Measurements from ENCODE around the gene NAV1.
A peak's percentile ranks its signal among the peaks of the same experiment; 100 is the strongest.

The NAV1 gene

GRCh38 chr1:201553496-201554189, 14.7 kb downstream of the NAV1 start:
- H3K27me3 ChIP-seq (replicated peaks in 2 of 5; ENCODE audit: control insufficient read depth in 4 of 5, insufficient read depth in 5 of 5, low read length in 4 of 5), result no peaks in the 10 kb centered on the region
- ChIA-PET POLR2A (interaction anchor here (0.6 kb wide), 1 partner anchor 56 kb away, joined by 3 read pairs; no protein-coding TSS in a partner anchor), CTCF (interaction anchor here (0.8 to 2.4 kb wide), 8 partner anchors 8 to 252 kb away, joined by 3 to 8 read pairs (median 4); no protein-coding TSS in a partner anchor)
- H3K4me3 ChIP-seq (ENCODE audit: control insufficient read depth in 1 of 7, extremely low read depth in 1 of 7, insufficient read depth in 4 of 7, low read depth in 2 of 7, low read length in 6 of 7), result no peak overlapping the region
- peak in 1 of 3 donors; percentile 59 for DNase-seq
- WGBS (ENCODE audit: insufficient coverage), result 40% methylated on average over 2 of the region's 8 CpGs
- H3K36me3 ChIP-seq (ENCODE audit: control insufficient read depth in 4 of 4, insufficient read depth in 4 of 4, low read length in 3 of 4), result no peaks in the 10 kb centered on the region
- H3K27ac ChIP-seq (ENCODE audit: insufficient read depth in 1 of 2, low read depth in 1 of 2, low read length in 2 of 2, poor library complexity in 1 of 2, severe bottlenecking in 2 of 2), result no peak overlapping the region
- H3K9me3 ChIP-seq (ENCODE audit: control extremely low read depth in 1 of 5, control insufficient read depth in 4 of 5, insufficient read depth in 2 of 5, low read depth in 1 of 5, low read length in 4 of 5), result no peaks in the 10 kb centered on the region
- H3K4me1 ChIP-seq (ENCODE audit: control extremely low read depth in 1 of 4, control insufficient read depth in 4 of 4, insufficient read depth in 4 of 4, low read length in 3 of 4), result peaks cover 6 to 65% (median 57%) of the 10 kb centered on the region in 4 experiments

- no peaks in the 10 kb centered on the region for H3K36me3 ChIP-seq (ENCODE audit: control insufficient read depth in 4 of 4, insufficient read depth in 4 of 4, low read length in 3 of 4)
- H3K4me3 ChIP-seq (ENCODE audit: control insufficient read depth in 1 of 7, extremely low read depth in 1 of 7, insufficient read depth in 4 of 7, low read depth in 2 of 7, low read length in 6 of 7), result no peak overlapping the region
- 48% methylated on average over 10 of the region's 10 CpGs for WGBS (ENCODE audit: insufficient coverage)
- no peaks in the 10 kb centered on the region for H3K27me3 ChIP-seq (replicated peaks in 2 of 5; ENCODE audit: control insufficient read depth in 4 of 5, insufficient read depth in 5 of 5, low read length in 4 of 5)
- peak in 1 of 3 donors; percentile 55 for DNase-seq
- H3K27ac ChIP-seq (ENCODE audit: insufficient read depth in 1 of 2, low read depth in 1 of 2, low read length in 2 of 2, poor library complexity in 1 of 2, severe bottlenecking in 2 of 2), result no peak overlapping the region
- POLR2A ChIA-PET, result interaction anchor here (0.6 kb wide), 1 partner anchor 56 kb away, joined by 3 read pairs; no protein-coding TSS in a partner anchor
- CTCF ChIA-PET, result interaction anchor here (0.9 to 2.4 kb wide), 7 partner anchors 9 to 155 kb away, joined by 3 to 8 read pairs (median 4); no protein-coding TSS in a partner anchor
- peaks cover 6 to 65% (median 57%) of the 10 kb centered on the region in 4 experiments for H3K4me1 ChIP-seq (ENCODE audit: control extremely low read depth in 1 of 4, control insufficient read depth in 4 of 4, insufficient read depth in 4 of 4, low read length in 3 of 4)
- H3K9me3 ChIP-seq (ENCODE audit: control extremely low read depth in 1 of 5, control insufficient read depth in 4 of 5, insufficient read depth in 2 of 5, low read depth in 1 of 5, low read length in 4 of 5), result no peaks in the 10 kb centered on the region
These were observed 15.3 kb downstream of the NAV1 start for GRCh38 chr1:201554190-201554600.

GRCh38 chr1:201554789-201555592, 16.1 kb downstream of the NAV1 start:
- ChIA-PET POLR2A (interaction anchor here (0.5 kb wide), 1 partner anchor 215 kb away, joined by 4 read pairs; no protein-coding TSS in a partner anchor), CTCF (interaction anchor here (0.9 to 8.7 kb wide), 10 partner anchors 9 to 240 kb away, joined by 3 to 197 read pairs (median 6); no protein-coding TSS in a partner anchor)
- Histone ChIP-seq H3K4me3 (ENCODE audit: control insufficient read depth in 1 of 7, extremely low read depth in 1 of 7, insufficient read depth in 4 of 7, low read depth in 2 of 7, low read length in 6 of 7) (peak overlapping the region in 2 of 7 experiments; percentile 12 to 34), H3K9me3 (ENCODE audit: control extremely low read depth in 1 of 5, control insufficient read depth in 4 of 5, insufficient read depth in 2 of 5, low read depth in 1 of 5, low read length in 4 of 5) (no peaks in the 10 kb centered on the region), H3K36me3 (ENCODE audit: control insufficient read depth in 4 of 4, insufficient read depth in 4 of 4, low read length in 3 of 4) (no peaks in the 10 kb centered on the region), H3K27me3 (replicated peaks in 2 of 5; ENCODE audit: control insufficient read depth in 4 of 5, insufficient read depth in 5 of 5, low read length in 4 of 5) (no peaks in the 10 kb centered on the region), H3K4me1 (ENCODE audit: control extremely low read depth in 1 of 4, control insufficient read depth in 4 of 4, insufficient read depth in 4 of 4, low read length in 3 of 4) (peaks cover 6 to 72% (median 59%) of the 10 kb centered on the region in 4 experiments), H3K27ac (ENCODE audit: insufficient read depth in 1 of 2, low read depth in 1 of 2, low read length in 2 of 2, poor library complexity in 1 of 2, severe bottlenecking in 2 of 2) (no peak overlapping the region)
- 89% methylated on average over 6 of the region's 7 CpGs for WGBS (ENCODE audit: insufficient coverage)
- no peak for DNase-seq

GRCh38 chr1:201555593-201555945, 16.6 kb downstream of the NAV1 start:
- peak overlapping the region in 2 of 7 experiments; percentile 12 to 34 for H3K4me3 ChIP-seq (ENCODE audit: control insufficient read depth in 1 of 7, extremely low read depth in 1 of 7, insufficient read depth in 4 of 7, low read depth in 2 of 7, low read length in 6 of 7)
- H3K4me1 ChIP-seq (ENCODE audit: control extremely low read depth in 1 of 4, control insufficient read depth in 4 of 4, insufficient read depth in 4 of 4, low read length in 3 of 4), result peaks cover 6 to 72% (median 59%) of the 10 kb centered on the region in 4 experiments
- 8% methylated on average over 6 of the region's 9 CpGs for WGBS (ENCODE audit: insufficient coverage)
- no peaks in the 10 kb centered on the region for H3K9me3 ChIP-seq (ENCODE audit: control extremely low read depth in 1 of 5, control insufficient read depth in 4 of 5, insufficient read depth in 2 of 5, low read depth in 1 of 5, low read length in 4 of 5)
- no peaks in the 10 kb centered on the region for H3K27me3 ChIP-seq (replicated peaks in 2 of 5; ENCODE audit: control insufficient read depth in 4 of 5, insufficient read depth in 5 of 5, low read length in 4 of 5)
- ChIA-PET CTCF (interaction anchor here (0.9 to 8.7 kb wide), 7 partner anchors 9 to 239 kb away, joined by 3 to 197 read pairs (median 5); no protein-coding TSS in a partner anchor), POLR2A (no interaction called here)
- DNase-seq, result peak; percentile 36 to 82 (median 77)
- no peaks in the 10 kb centered on the region for H3K36me3 ChIP-seq (ENCODE audit: control insufficient read depth in 4 of 4, insufficient read depth in 4 of 4, low read length in 3 of 4)
- H3K27ac ChIP-seq (ENCODE audit: insufficient read depth in 1 of 2, low read depth in 1 of 2, low read length in 2 of 2, poor library complexity in 1 of 2, severe bottlenecking in 2 of 2), result no peak overlapping the region

- POLR2A ChIA-PET, result interaction anchor here (0.8 kb wide), 1 partner anchor 119 kb away, joined by 3 read pairs; no protein-coding TSS in a partner anchor
- peak; percentile 26 to 67 (median 58) for DNase-seq
- no peaks in the 10 kb centered on the region for H3K9me3 ChIP-seq (ENCODE audit: control extremely low read depth in 1 of 5, control insufficient read depth in 4 of 5, insufficient read depth in 2 of 5, low read depth in 1 of 5, low read length in 4 of 5)
- peak overlapping the region in 1 of 7 experiments; percentile 32 for H3K4me3 ChIP-seq (ENCODE audit: control insufficient read depth in 1 of 7, extremely low read depth in 1 of 7, insufficient read depth in 4 of 7, low read depth in 2 of 7, low read length in 6 of 7)
- H3K36me3 ChIP-seq (ENCODE audit: control insufficient read depth in 4 of 4, insufficient read depth in 4 of 4, low read length in 3 of 4), result no peaks in the 10 kb centered on the region
- CTCF ChIA-PET, result interaction anchor here (0.9 to 8.7 kb wide), 9 partner anchors 10 to 254 kb away, joined by 3 to 197 read pairs (median 5); no protein-coding TSS in a partner anchor
- peaks cover 6 to 71% (median 56%) of the 10 kb centered on the region in 4 experiments for H3K4me1 ChIP-seq (ENCODE audit: control extremely low read depth in 1 of 4, control insufficient read depth in 4 of 4, insufficient read depth in 4 of 4, low read length in 3 of 4)
- no peaks in the 10 kb centered on the region for H3K27me3 ChIP-seq (replicated peaks in 2 of 5; ENCODE audit: control insufficient read depth in 4 of 5, insufficient read depth in 5 of 5, low read length in 4 of 5)
- WGBS (ENCODE audit: insufficient coverage), result 22% methylated on average over 3 of the region's 5 CpGs
- H3K27ac ChIP-seq (ENCODE audit: insufficient read depth in 1 of 2, low read depth in 1 of 2, low read length in 2 of 2, poor library complexity in 1 of 2, severe bottlenecking in 2 of 2), result no peak overlapping the region
These were observed 18.1 kb downstream of the NAV1 start for GRCh38 chr1:201556841-201557571.

GRCh38 chr1:201557572-201557958, 18.6 kb downstream of the NAV1 start:
- Histone ChIP-seq H3K4me1 (ENCODE audit: control extremely low read depth in 1 of 4, control insufficient read depth in 4 of 4, insufficient read depth in 4 of 4, low read length in 3 of 4) (peaks cover 6 to 67% (median 54%) of the 10 kb centered on the region in 4 experiments), H3K27ac (ENCODE audit: insufficient read depth in 1 of 2, low read depth in 1 of 2, low read length in 2 of 2, poor library complexity in 1 of 2, severe bottlenecking in 2 of 2) (no peak overlapping the region), H3K4me3 (ENCODE audit: control insufficient read depth in 1 of 7, extremely low read depth in 1 of 7, insufficient read depth in 4 of 7, low read depth in 2 of 7, low read length in 6 of 7) (no peak overlapping the region), H3K9me3 (ENCODE audit: control extremely low read depth in 1 of 5, control insufficient read depth in 4 of 5, insufficient read depth in 2 of 5, low read depth in 1 of 5, low read length in 4 of 5) (no peaks in the 10 kb centered on the region), H3K36me3 (ENCODE audit: control insufficient read depth in 4 of 4, insufficient read depth in 4 of 4, low read length in 3 of 4) (no peaks in the 10 kb centered on the region), H3K27me3 (replicated peaks in 2 of 5; ENCODE audit: control insufficient read depth in 4 of 5, insufficient read depth in 5 of 5, low read length in 4 of 5) (no peaks in the 10 kb centered on the region)
- WGBS (ENCODE audit: insufficient coverage), result 91% methylated on average over 6 of the region's 7 CpGs
- CTCF ChIA-PET, result interaction anchor here (0.9 to 8.7 kb wide), 8 partner anchors 10 to 254 kb away, joined by 3 to 197 read pairs (median 10); no protein-coding TSS in a partner anchor
- POLR2A ChIA-PET, result interaction anchor here (0.8 kb wide), 1 partner anchor 118 kb away, joined by 3 read pairs; no protein-coding TSS in a partner anchor
- no peak for DNase-seq
